ACHN (cell line): Measurements from ENCODE around the gene CTNNBIP1.
A peak's percentile ranks its signal among the peaks of the same experiment; 100 is the strongest.

Experiments
- DNase-seq: peaks from one replicate; pipeline ENCODE4 v3.0.0-alpha.2; 2015
- in situ Hi-C: cut with HindIII; loops from 2 replicates; pipeline ENCODE4 v1.10.0; 2017; ENCODE audit warnings: low sequenced_read_pairs, low pct_ligation_motif_present, low pct_unique_long_range_greater_than_20kb

Gene CTNNBIP1

GRCh38 chr1:9844106-9844505, 66.0 kb downstream of the CTNNBIP1 start:
- in situ Hi-C loops = no loop called here
- DNase-seq = no peak

- DNase-seq = no peak
- in situ Hi-C loops = no loop called here
Observed at GRCh38 chr1:9843576-9843945, 66.5 kb downstream of the CTNNBIP1 start.

GRCh38 chr1:9842781-9843575, 67.1 kb downstream of the CTNNBIP1 start:
- in situ Hi-C loops = no loop called here
- no peak for DNase-seq

- DNase-seq = no peak
- in situ Hi-C loops = no loop called here
Observed at GRCh38 chr1:9842073-9842711, 67.9 kb downstream of the CTNNBIP1 start.

GRCh38 chr1:9841460-9841859, 68.6 kb downstream of the CTNNBIP1 start:
- DNase-seq = no peak
- in situ Hi-C loops = no loop called here

DNA sequence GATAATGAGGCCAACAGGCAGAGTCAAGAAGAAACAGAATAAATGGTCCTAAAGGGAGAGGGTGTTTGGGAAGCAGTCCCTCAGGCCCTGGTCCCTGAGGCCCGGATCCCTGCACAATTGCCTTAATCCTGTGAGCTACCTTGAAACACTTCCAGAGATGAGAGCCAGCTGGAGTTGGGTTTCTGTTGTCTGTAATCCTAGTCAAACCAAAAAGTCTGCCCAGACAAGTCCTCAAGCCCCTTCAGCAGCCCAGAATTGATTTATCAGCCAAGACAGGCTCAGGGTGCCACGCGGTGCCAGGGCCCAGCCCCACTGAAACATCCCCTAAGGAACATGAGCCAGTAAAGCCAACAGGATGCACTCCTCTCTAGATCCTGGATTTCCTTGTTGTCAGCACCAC, 69.9 kb downstream of the CTNNBIP1 start:
- no peak for DNase-seq
- in situ Hi-C loops = no loop called here

DNA sequence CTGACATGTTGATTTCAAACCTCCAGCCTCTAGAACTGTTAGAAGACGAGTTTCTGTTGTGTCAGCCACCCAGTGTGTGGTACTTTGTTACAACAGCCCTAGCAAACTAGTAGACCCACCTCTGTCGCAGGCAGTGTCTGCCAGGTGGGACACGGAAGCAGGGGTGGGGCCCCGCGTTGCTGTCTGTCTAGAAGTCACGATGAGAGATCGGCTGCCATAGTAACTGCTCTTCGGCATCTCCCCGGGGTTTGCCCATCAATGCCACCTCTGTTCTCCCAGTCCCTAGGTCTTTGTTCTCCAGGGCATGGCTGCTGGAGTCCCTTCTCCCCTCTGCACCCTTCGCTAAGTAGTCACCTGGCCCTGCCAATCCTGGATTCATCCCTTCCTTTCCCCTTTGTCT, 71.1 kb downstream of the CTNNBIP1 start:
- in situ Hi-C loops = no loop called here
- no peak for DNase-seq

GRCh38 chr1:9836632-9836960, 73.5 kb downstream of the CTNNBIP1 start:
- no peak for DNase-seq
- in situ Hi-C loops = no loop called here

GRCh38 chr1:9835758-9836631, 74.1 kb downstream of the CTNNBIP1 start:
- in situ Hi-C loops = no loop called here
- no peak for DNase-seq

- in situ Hi-C loops = no loop called here
- DNase-seq = no peak
Observed at GRCh38 chr1:9835404-9835757, 74.7 kb downstream of the CTNNBIP1 start.

GRCh38 chr1:9833632-9834031, 76.4 kb downstream of the CTNNBIP1 start:
- in situ Hi-C loops = no loop called here
- no peak for DNase-seq

DNA sequence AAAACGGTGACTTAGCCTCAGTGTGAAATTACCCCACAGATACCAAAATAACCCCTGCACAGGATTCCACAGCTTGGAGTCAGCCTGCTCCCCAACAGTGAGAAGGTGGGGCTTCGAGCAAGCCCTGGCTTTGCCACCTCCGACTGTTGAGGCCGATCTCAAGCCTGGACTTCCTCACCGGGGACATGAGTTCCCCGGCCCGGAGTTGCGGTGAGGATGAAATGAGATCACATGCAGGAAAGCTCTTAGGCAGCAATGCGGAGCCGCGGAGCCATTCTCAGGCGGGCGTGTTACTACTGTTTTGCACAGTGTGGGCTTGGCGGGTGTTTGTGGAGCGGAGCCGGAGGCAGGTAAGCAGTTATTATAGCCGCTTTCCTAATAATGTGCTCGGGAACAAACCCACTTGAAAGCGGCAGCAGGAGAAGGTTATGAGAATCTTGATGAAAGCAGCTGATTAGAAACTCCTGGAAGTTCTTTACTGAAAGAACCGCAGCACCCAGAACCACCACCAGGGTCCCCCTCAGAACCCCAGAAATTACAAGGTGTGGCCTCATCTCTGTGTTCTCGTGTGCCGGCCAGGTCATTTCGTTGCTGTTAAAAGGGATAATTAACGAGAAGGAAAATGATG, 82.4 kb downstream of the CTNNBIP1 start:
- in situ Hi-C loops = no loop called here
- DNase-seq = peak; percentile 18

DNA sequence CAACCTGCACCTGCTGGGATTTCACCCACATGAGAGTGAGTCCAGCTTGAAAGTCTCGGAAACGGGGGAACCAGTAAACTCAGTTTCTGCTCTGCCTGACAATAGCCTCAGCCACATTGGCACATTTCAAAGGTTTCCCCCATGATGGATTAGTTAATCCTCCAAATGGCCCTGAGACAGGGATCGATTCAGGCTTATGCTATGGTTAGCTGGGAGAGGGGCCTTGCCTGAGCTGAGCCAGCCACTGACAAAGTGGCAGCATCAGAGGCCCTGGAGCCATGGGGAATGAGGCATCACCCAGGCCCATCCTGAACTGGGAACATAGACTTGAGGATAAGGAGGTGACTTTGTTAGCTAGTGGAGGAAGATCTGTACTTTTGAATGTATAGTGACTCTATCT, 83.5 kb downstream of the CTNNBIP1 start:
- in situ Hi-C loops = no loop called here
- no peak for DNase-seq

GRCh38 chr1:9826087-9826486, 84.0 kb downstream of the CTNNBIP1 start:
- no peak for DNase-seq
- in situ Hi-C loops = no loop called here

- DNase-seq = peak; percentile 92
Observed at GRCh38 chr1:9825093-9826074, 84.7 kb downstream of the CTNNBIP1 start.

DNA sequence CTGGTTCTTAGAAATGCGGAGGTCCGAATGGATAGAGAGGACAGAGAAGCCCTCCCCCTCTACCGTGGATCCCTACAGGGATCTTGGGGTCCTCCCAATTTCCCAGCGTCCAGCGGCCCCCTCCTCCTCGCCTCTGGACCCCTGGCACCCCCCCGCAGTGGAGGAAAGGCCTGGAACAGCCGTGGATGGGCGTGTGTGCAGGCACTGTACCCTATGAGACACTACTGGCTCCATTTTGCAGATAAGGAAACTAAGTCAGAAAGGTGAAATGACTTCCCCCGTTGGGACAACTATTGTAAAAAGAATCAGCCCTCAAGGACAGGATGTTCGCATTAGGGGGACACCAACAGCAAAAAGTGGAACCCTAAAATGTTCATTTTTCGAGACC, 85.4 kb downstream of the CTNNBIP1 start:
- DNase-seq = no peak
- in situ Hi-C loops = no loop called here

More at GRCh38 chr1:9825093-9826074, 84.7 kb downstream of the CTNNBIP1 start:
- in situ Hi-C loops = no loop called here

DNA sequence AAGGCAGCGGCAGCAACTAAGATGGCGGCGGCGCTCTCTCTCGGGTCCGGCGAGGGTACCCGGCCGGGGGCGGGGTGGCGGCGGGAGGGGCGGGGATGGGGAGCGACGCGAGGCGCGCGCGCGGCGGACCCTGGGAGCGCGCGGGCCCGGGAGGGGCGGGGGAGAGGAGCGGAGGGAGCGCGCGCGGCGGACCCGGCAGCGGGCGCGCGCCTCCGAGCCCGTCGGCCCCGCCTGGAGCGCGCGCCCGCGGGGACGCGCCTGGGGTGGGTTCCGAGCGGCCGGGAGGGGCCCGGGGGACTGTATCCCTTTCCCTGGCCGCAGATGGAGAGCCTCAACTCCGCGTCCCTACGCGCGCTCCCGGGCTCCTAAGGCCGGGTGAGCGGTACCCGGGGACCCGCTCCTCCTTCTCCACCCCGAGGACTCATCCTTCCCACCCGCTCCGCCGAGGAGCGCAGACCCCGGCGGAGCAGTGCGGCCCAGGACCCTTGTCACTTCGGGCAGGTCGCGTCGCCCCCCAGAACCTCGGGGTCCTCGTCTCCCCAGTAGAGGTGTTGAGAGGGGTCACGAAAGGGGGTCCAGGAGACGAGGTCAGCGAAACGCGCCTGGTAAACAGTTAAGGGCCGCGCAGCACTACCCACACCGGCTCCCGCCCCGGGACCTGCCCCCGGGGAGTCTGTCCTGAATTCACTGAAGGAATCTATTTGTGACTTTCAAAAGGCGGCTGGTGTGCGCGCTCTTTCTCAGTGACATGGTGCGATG, 85.9 kb downstream of the CTNNBIP1 start, which contains the start of gene CLSTN1:
Gene CLSTN1 (minus strand): TSS at position 23 of the 759 bp plus-strand sequence. CDS start 232 bp downstream, outside the sequence.
- peak; percentile 88 for DNase-seq
- in situ Hi-C loops = no loop called here

DNA sequence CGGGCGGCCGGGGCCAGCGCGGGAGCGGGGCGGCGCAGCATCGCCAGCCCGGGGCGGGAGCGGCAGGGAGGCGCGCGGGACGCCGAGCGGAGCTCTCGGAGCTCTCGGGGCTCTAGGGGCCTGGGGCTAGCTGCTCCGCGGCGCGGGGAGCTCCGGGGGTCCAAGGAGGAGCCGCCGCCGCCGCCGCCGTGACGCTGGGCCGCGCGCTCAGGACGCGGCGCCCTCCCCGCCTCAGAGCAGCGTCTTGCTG, 86.5 kb downstream of the CTNNBIP1 start:
- DNase-seq = no peak
- in situ Hi-C loops = no loop called here
